Kidney epithelial cell (primary cell): ENCODE results near the gene CNGA1. TPM values are rescaled to one million over a fixed set of nuclear protein-coding genes. Genes with fewer than 3 reads are reported as not detected.

Experiments
- DNase-seq: peaks from one replicate; pipeline ENCODE4 v3.0.0-alpha.2; 2010; ENCODE audit warnings: low read depth
- H3K27me3 ChIP-seq: 2 replicates; pipeline ENCODE4 v1.6.0; 2011; ENCODE audit warnings: low read length; ENCODE audit not compliant: control insufficient read depth, insufficient read depth
- H3K36me3 ChIP-seq: 2 replicates; pipeline ENCODE4 v1.5.1; 2011; ENCODE audit warnings: low read length; ENCODE audit not compliant: control insufficient read depth, insufficient read depth
- H3K4me3 ChIP-seq: 2 replicates; pipeline ENCODE4 v1.5.1; 2011; ENCODE audit warnings: low read depth, mild to moderate bottlenecking, control low read depth, low read length
- CTCF ChIP-seq: IDR thresholded peaks from 2 replicates; pipeline ENCODE4 v1.5.1; 2011; ENCODE audit warnings: mild to moderate bottlenecking, moderate library complexity, low read length, control low read depth, inconsistent platforms; ENCODE audit not compliant: insufficient read depth, poor library complexity, severe bottlenecking
- total RNA-seq: library from RNA; depleted of rRNA; stranded (reverse); fragments of >200 nt; gene quantifications from 2 replicates; pipeline ENCODE4 v1.2.3, GENCODE V29; 2015

Gene CNGA1
- total RNA-seq, 1 donor from 2014 or later: 0.04 TPM

GRCh38 chr4:48027653-48028052, 11.2 kb upstream of the CNGA1 start:
- TF ChIP-seq CTCF: no peak
- no peak overlapping the region for H3K4me3 ChIP-seq
- no peaks in the 10 kb centered on the region for H3K36me3 ChIP-seq
- no peaks in the 10 kb centered on the region for H3K27me3 ChIP-seq
- DNase-seq: no peak

- no peak for TF ChIP-seq CTCF
Measured at GRCh38 chr4:48025005-48025404, 8.5 kb upstream of the CNGA1 start.

GRCh38 chr4:48024522-48024921, 8.0 kb upstream of the CNGA1 start:
- TF ChIP-seq CTCF: no peak
- Histone ChIP-seq H3K27me3 (no peaks in the 10 kb centered on the region), H3K4me3 (no peak overlapping the region), H3K36me3 (no peaks in the 10 kb centered on the region)
- no peak for DNase-seq

More at GRCh38 chr4:48025005-48025404, 8.5 kb upstream of the CNGA1 start:
- no peak for DNase-seq
- Histone ChIP-seq H3K36me3 (no peaks in the 10 kb centered on the region), H3K27me3 (no peaks in the 10 kb centered on the region), H3K4me3 (no peak overlapping the region)

GRCh38 chr4:48022192-48022799, 5.8 kb upstream of the CNGA1 start:
- H3K36me3 ChIP-seq: no peaks in the 10 kb centered on the region
- H3K27me3 ChIP-seq: no peaks in the 10 kb centered on the region
- no peak for DNase-seq
- TF ChIP-seq CTCF: no peak
- H3K4me3 ChIP-seq: no peak overlapping the region

- TF ChIP-seq CTCF: no peak
Measured at GRCh38 chr4:48021100-48021499, 4.6 kb upstream of the CNGA1 start.

GRCh38 chr4:48018112-48018511, 1.6 kb upstream of the CNGA1 start:
- TF ChIP-seq CTCF: no peak
- DNase-seq: no peak
- H3K4me3 ChIP-seq: no peak overlapping the region
- no peaks in the 10 kb centered on the region for H3K36me3 ChIP-seq
- H3K27me3 ChIP-seq: no peaks in the 10 kb centered on the region

More at GRCh38 chr4:48021100-48021499, 4.6 kb upstream of the CNGA1 start:
- Histone ChIP-seq H3K36me3 (no peaks in the 10 kb centered on the region), H3K4me3 (no peak overlapping the region), H3K27me3 (no peaks in the 10 kb centered on the region)
- DNase-seq: no peak
